GM21723 (cell line): ENCODE results near the gene CYP4F11.
"Not testable (repeated sequence)": the region's sequence is repeated elsewhere in the genome, so short reads cannot be mapped to it uniquely, and the experiment has no call there.

Experiments
- ATAC-seq: cut with Tn5 transposase; IDR thresholded peaks from one replicate; pipeline ENCODE4 v1.9.1; 2021; ENCODE audit warnings: mild to moderate bottlenecking, moderate library complexity; ENCODE audit not compliant: unreplicated experiment

Gene CYP4F11

DNA sequence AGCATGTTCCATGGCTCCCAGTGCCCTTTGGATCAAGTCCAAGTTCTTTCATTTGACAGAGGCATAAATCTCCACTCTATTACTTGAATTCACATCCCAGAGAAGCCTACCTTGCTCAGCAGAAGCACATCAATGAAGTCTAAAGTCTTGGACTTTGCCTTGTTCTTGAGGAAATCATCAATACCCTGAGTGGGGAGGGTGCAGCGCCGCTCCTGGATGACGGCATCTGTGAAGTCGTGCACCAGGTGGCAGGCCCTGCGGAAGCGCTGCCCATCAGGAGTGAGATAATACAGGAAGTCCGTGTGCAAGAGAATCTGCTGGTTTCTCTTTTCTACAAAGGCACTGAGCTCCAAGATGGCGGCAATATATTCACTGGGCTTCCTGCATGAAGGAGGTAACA is 10.6 kb downstream of the CYP4F11 start:
- ATAC-seq = no peak

DNA sequence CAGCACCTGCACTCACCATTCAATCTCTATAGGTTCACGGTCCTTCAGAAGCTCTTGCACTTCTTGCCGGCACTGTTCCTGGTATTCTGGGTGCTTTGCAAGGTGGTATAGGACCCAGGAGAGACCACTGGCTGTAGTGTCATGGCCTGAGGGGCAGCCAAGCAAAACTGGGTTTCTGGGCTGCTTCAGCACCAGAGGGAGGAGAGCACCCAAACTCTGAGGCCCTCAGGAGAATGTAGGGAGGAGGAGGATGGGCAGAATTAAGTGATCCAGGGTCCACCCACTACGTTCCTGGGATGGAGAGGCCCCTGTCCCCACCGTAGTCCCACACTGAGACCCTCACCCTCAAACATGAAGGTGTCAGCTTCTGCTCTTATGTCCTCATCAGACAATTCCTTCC is 12.3 kb downstream of the CYP4F11 start:
- ATAC-seq = no peak

GRCh38 chr19:15919243-15919642 is 15.1 kb downstream of the CYP4F11 start:
- no peak for ATAC-seq

DNA sequence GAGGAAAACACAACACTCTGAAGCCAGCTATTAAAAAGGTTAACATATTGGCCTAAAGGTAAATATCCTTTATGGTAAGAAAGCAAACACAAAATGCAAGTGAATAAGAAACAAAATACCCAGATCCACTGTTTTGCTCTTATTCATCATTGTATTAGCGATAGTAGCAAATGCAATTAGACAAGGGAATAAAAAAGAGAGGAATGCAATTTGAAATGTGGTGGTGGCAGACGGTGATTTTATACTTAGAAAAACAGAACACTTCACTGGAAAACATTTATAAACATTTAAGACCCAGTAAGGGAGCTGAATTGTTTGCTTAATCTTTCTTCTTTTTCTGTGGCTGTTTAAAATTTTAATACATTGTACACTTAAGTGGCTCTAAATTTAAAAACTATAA is 19.2 kb downstream of the CYP4F11 start:
- no peak for ATAC-seq

DNA sequence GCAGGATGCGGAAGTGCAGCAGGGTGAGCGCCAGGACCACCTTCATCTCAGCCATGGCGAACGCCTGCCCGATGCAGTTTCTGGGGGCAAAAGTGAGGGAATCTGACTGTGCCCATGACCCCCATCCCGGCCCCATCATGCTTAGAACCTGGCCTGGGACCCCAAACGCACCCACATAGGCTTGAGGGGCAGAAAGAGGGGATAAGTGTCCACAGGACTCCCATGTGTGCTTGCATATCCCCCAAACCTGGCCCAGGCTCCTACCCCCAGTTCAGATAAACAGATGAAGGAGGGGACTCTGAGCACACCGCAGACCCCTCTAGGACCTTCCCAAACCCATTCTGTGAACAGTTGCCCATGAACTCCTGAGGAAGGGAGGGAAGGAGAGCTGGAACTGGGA is 20.5 kb downstream of the CYP4F11 start:
- ATAC-seq = no peak

- ATAC-seq = no peak
These were observed 20.9 kb downstream of the CYP4F11 start for GRCh38 chr19:15913384-15913783.

DNA sequence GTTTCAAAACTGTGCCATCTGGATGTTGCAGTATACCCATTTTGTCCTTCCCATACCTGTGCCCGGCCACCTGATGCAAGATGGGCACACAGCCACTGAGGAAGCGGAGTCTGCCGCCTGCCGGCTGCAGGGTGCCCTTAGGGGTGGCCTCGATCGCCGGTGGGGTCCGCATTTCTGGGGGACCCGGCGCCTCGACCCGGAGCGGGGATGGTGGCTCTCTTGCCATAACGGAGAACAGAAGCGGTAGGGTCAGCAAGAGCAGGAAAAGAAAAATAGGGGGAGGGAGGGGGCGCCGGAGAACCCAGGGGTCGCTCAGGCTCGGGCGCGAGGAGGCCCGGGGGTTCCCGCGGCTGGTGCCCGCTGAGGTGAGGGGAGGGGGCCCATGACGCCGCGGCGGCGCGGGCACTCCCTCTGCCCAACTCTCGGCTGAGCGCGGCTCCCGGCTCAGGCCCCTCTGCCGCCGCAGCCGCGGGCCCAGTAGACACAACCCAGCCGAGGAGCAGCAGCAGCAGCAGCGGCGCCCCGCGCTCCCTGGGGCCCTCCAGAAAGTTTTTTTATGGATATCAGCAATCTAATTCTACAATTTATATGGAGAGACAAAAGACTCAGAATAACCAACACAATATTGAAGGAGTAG is 22.6 kb downstream of the CYP4F11 start:
- no peak for ATAC-seq

- ATAC-seq = no peak
These were observed 29.3 kb downstream of the CYP4F11 start for GRCh38 chr19:15905026-15905425.

DNA sequence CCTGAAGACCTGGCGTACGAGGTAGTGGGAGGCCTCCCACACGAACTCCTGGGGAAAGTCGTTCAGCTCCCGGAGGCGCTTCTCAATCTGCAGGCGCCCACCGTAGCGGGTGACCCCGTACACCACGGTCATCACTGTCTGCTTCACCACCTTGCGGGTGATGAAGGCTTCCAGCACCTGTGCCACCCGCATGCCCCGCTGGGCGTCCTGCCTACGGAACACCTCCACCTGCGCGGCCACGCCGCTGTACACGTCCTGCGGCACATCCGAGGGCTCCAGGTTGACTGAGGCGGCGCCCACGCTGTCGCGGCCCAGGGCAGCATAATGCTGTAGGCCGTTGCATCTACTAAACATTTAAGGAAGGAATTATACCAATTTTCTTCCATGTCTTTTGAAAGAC is 31.4 kb downstream of the CYP4F11 start:
- not testable (repeated sequence) for ATAC-seq

DNA sequence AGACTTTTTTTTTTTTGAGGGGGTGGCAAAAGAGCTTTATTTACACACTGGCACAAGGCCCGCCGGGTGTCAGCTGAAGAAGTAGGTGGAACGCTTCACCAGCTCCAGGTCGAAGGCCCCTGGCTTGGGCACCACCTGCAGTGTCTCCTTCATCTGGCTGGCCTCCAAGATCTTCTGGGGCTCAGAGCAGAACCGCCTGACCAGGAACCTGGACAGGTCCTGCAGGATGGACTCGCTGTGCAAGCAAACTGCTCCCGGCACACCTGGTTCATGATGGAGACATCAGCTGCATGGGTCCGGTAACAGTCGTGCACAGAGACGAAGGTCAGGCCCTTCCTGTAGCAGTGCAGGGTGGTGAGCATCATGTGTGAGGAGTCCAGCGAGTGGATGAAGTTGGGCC is 32.1 kb downstream of the CYP4F11 start:
- no peak for ATAC-seq

DNA sequence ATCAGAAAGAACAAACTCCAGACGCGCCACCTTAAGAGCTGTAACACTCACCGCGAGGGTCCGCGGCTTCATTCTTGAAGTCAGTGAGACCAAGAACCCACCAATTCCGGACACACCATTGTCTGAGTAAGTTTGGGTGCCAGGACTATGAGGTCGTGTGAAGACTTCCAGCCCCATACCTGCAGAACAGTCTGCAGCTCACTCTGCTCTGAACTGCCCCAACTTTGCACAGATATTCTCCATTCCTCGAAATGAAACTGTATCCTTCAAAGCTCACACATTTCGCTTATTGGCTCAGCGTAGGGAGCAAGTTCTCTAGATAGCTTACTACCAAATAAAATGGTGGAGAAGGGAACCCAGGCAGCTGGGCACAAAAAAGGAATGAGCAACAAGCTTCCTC is 33.8 kb downstream of the CYP4F11 start:
- ATAC-seq = no peak

DNA sequence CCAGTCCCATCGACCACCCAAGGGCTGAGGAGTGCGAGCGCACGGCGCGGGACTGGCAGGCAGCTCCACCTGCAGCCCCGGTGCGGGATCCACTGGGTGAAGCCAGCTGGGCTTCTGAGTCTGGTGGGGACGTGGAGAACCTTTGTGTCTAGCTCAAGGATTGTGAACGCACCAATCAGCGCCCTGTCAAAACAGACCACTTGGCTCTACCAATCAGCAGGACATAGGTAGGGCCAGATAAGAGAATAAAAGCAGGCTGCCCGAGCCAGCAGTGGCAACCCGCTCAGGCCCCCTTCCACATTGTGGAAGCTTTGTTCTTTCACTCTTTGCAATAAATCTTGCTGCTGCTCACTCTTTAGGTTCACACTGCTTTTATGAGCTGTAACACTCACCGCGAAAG is 34.3 kb downstream of the CYP4F11 start:
- not testable (repeated sequence) for ATAC-seq

DNA sequence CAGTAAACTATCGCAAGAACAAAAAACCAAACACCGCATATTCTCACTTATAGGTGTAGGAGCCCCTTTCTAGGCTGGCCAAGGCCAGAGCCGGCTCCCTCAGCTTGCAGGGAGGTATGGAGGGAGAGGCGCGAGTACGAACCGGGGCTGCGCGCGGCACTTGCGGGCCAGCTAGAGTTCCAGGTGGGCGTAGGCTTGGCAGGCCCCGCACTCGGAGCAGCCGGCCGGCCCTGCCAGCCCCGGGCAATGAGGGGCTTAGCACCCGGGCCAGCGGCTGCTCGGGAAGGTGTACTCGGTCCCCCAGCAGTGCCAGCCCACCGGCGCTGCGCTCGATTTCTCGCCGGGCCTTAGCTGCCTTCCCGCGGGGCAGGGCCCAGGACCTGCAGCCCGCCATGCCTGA is 34.8 kb downstream of the CYP4F11 start:
- ATAC-seq = not testable (repeated sequence)

DNA sequence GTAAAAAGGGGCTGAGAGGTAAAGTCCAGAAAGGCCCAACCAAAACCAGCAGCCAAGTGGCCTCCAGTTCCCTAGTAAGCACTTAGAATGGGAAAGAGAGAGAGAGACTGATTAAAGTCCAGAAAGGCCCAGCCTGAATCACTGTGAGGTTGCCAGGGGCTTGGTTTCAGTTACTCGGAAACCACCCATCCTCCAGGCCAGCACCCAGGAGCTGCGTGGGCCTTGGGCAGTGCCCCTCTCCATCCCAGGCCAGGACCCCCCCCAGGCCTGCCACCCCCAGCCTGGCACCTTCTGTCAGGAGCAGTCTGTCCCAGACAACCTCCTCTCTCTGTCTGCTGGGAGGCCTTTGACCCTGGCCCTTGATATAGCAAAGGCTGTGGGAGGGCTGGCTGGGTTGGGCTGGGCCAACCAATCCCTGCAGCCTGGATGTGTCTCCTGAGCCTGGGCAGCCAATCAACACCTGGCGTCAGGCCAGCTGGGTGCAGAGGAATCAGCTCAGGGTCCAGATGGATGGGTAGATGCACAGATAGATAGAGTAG is 36.5 kb downstream of the CYP4F11 start, which contains the start of gene CYP4F2:
TSS of gene CYP4F2 (minus strand) at position 337 of the 539 bp plus-strand sequence. CDS start 463 bp downstream, outside the sequence.
- ATAC-seq = no peak

GRCh38 chr19:15897026-15897737 is 37.1 kb downstream of the CYP4F11 start:
- no peak for ATAC-seq

GRCh38 chr19:15895876-15896430 is 38.4 kb downstream of the CYP4F11 start:
- no peak for ATAC-seq

DNA sequence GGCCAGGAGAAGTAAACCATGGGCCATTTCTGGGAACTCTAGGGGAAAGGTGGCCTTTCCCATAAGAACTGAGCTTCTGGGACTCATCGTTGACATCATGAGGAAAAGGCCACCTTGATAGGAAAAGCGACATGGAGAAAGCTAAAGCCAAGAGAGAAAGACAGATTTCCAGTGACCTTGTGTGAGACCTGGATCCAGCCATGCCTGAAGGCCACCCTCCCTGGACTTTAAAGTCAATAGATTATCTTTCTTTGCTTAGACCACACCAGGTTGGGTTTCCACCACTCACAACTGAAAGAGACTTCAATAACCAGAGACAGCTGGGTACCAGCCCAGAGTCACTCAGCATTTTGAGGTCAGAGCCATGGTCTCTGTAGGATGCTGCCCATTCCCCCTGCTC is 40.0 kb downstream of the CYP4F11 start:
- no peak for ATAC-seq

DNA sequence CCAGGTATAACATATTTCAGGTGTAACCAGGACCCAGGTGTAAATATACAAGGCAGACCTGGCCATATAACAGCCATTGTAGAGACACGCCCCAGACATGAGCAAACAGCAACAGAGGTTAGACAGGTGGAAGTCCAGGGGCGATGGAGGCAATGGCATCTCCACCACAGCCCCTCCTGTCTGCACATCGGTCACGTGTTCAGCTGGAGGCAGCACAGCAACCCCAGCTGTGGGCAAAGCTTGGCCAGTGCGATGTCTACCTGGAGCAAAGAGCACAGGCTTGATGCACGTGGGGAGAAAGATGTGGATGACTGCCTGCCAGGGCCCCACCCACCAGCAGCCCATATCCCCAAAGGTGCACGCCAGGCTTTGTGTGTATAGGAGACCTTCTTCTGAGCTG is 40.9 kb downstream of the CYP4F11 start:
- no peak for ATAC-seq

GRCh38 chr19:15892012-15892411 is 42.3 kb downstream of the CYP4F11 start:
- ATAC-seq = no peak

DNA sequence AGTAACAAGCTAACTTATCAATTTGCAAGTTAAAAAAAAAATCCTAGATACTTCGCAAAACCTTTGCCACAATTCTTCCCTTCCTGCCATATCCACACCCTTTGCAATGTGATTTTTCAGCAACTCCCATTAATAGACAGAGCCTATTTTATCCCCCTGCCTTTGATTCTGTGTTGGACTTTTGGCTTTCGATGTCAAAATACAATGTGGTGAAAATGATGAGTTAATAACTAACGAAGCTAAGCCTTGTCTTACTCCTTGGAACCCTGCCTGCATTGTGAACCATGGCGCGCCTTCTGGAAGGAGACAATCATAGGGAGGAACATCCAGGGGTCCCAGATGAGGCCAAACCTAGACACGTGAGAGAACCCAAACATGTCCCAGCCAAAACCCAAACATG is 42.9 kb downstream of the CYP4F11 start:
- no peak for ATAC-seq

GRCh38 chr19:15889339-15889738 is 45.0 kb downstream of the CYP4F11 start:
- not testable (repeated sequence) for ATAC-seq

DNA sequence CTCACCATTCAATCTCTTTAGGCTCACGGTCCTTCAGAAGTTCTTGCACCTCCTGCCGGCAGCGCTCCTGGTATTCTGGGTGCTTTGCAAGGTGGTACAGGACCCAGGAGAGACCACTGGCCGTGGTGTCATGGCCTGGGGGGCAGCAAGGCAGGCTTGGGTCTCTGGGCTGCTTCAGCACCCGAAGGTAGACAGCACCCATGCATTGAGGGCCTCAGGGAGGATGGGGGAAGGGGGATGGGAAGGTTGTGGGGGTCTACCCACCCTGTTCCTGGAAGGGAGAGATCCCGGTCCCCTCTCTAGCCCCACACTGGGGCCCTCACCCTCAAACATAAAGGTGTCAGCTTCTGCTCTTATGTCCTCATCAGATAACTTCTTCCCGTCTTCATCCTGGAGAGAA is 48.4 kb downstream of the CYP4F11 start:
- ATAC-seq = no peak
